WTC11 (cell line): ENCODE measurements around the gene PCBP3. TPM values are rescaled to one million over a fixed set of nuclear protein-coding genes. Genes with fewer than 3 reads are reported as not detected.
"Not testable (repeated sequence)": the region's sequence is repeated elsewhere in the genome, so short reads cannot be mapped to it uniquely, and the experiment has no call there.

Experiments
- ATAC-seq: fragments of 200-7000 bp; cut with Tn5 transposase; 2 replicates; pipeline ENCODE4 v1.10.0; 2021; ENCODE audit warnings: mild to moderate bottlenecking, moderate library complexity
- CTCF ChIA-PET: fragments of 300-600 bp; sonication (Branson Sonifier 250); formaldehyde crosslinking; loops from one replicate; lab custom pipeline; 2021; ENCODE audit warnings: antibody characterized with exemption; lab: Charles Lee
- POLR2A ChIA-PET: fragments of 350-600 bp; sonication (Branson Sonifier 250); formaldehyde crosslinking; loops from one replicate; lab custom pipeline; 2021; ENCODE audit warnings: antibody characterized with exemption; lab: Charles Lee
- DNase-seq: peaks from one replicate; pipeline ENCODE4 v3.0.0; 2021; ENCODE audit warnings: low spot score
- H3K27ac Mint-ChIP-seq: 2 replicates; pipeline ENCODE4 v1.8.0; 2021; ENCODE audit warnings: mixed read lengths
- H3K27me3 Mint-ChIP-seq: 2 replicates; pipeline ENCODE4 v1.8.0; 2021; ENCODE audit warnings: low read depth, mild to moderate bottlenecking, moderate library complexity, mixed read lengths
- H3K36me3 Mint-ChIP-seq: 2 replicates; pipeline ENCODE4 v1.8.0; 2021; ENCODE audit warnings: mixed read lengths
- H3K4me1 Mint-ChIP-seq: 2 replicates; pipeline ENCODE4 v1.8.0; 2022; ENCODE audit warnings: mixed read lengths
- H3K4me3 Mint-ChIP-seq: 2 replicates; pipeline ENCODE4 v1.8.0; 2021; ENCODE audit warnings: mild to moderate bottlenecking, moderate library complexity, mixed read lengths
- H3K9me3 Mint-ChIP-seq: 2 replicates; pipeline ENCODE4 v1.8.0; 2021; ENCODE audit warnings: mixed read lengths
- AR ChIP-seq: fragments of 250-450 bp; sonication (Bioruptor Pico); IDR thresholded peaks from 2 replicates; pipeline ENCODE4 v1.9.0; 2021; ENCODE audit warnings: mild to moderate bottlenecking
- ATF2 ChIP-seq: sonication (generic); formaldehyde crosslinking; IDR thresholded peaks from 2 replicates; pipeline ENCODE4 v1.8.1; 2022; ENCODE audit warnings: low read depth, missing genetic modification reagents, borderline replicate concordance
- CREM ChIP-seq: sonication (generic); formaldehyde crosslinking; IDR thresholded peaks from 2 replicates; pipeline ENCODE4 v1.8.1; 2022; ENCODE audit warnings: mild to moderate bottlenecking, missing genetic modification reagents, moderate library complexity
- ELF4 ChIP-seq: sonication (generic); formaldehyde crosslinking; IDR thresholded peaks from 2 replicates; pipeline ENCODE4 v1.8.1; 2022; ENCODE audit warnings: low read depth, mild to moderate bottlenecking, moderate library complexity, missing genetic modification reagents
- ETV6 ChIP-seq: sonication (generic); formaldehyde crosslinking; IDR thresholded peaks from 2 replicates; pipeline ENCODE4 v1.8.1; 2022; ENCODE audit warnings: mild to moderate bottlenecking, missing genetic modification reagents
- FOXP1 ChIP-seq: sonication (generic); formaldehyde crosslinking; IDR thresholded peaks from 2 replicates; pipeline ENCODE4 v1.8.0; 2022; ENCODE audit warnings: missing genetic modification reagents, mild to moderate bottlenecking, moderate library complexity, borderline replicate concordance
- FOXP4 ChIP-seq: sonication (generic); formaldehyde crosslinking; IDR thresholded peaks from 2 replicates; pipeline ENCODE4 v1.8.0; 2022; ENCODE audit warnings: mild to moderate bottlenecking, missing genetic modification reagents
- GABPB1 ChIP-seq: sonication (generic); formaldehyde crosslinking; IDR thresholded peaks from 2 replicates; pipeline ENCODE4 v1.8.1; 2023; ENCODE audit warnings: mild to moderate bottlenecking, missing genetic modification reagents
- GTF2I ChIP-seq: fragments of 250-450 bp; sonication (Bioruptor Pico); conservative IDR thresholded peaks from 2 replicates; pipeline ENCODE4 v1.4.0; 2021; ENCODE audit warnings: mild to moderate bottlenecking
- HMGA2 ChIP-seq: fragments of 250-450 bp; sonication (Bioruptor Pico); IDR thresholded peaks from 2 replicates; pipeline ENCODE4 v1.4.0; 2021; ENCODE audit warnings: mild to moderate bottlenecking, moderate library complexity
- KAT7 ChIP-seq: sonication (generic); formaldehyde crosslinking; IDR thresholded peaks from 2 replicates; pipeline ENCODE4 v1.8.1; 2023; ENCODE audit warnings: missing genetic modification reagents, mild to moderate bottlenecking, borderline replicate concordance
- MLX ChIP-seq: sonication (generic); formaldehyde crosslinking; IDR thresholded peaks from 2 replicates; pipeline ENCODE4 v1.8.1; 2023; ENCODE audit warnings: mild to moderate bottlenecking, missing genetic modification reagents, moderate library complexity
- NFE2L1 ChIP-seq: sonication (generic); formaldehyde crosslinking; IDR thresholded peaks from 2 replicates; pipeline ENCODE4 v1.8.1; 2023; ENCODE audit warnings: missing genetic modification reagents
- OVOL2 ChIP-seq: fragments of 250-450 bp; sonication (Bioruptor Pico); IDR thresholded peaks from 2 replicates; pipeline ENCODE4 v1.9.0; 2021; ENCODE audit warnings: mild to moderate bottlenecking, borderline replicate concordance
- SMAD3 ChIP-seq: sonication (generic); formaldehyde crosslinking; IDR thresholded peaks from 2 replicates; pipeline ENCODE4 v1.8.0; 2022; ENCODE audit warnings: missing genetic modification reagents, mild to moderate bottlenecking, borderline replicate concordance
- TEAD1 ChIP-seq: sonication (generic); formaldehyde crosslinking; IDR thresholded peaks from 2 replicates; pipeline ENCODE4 v1.8.0; 2022; ENCODE audit warnings: mild to moderate bottlenecking, missing genetic modification reagents
- TEAD4 ChIP-seq: sonication (generic); formaldehyde crosslinking; IDR thresholded peaks from 2 replicates; pipeline ENCODE4 v1.8.0; 2022; ENCODE audit warnings: mild to moderate bottlenecking, missing genetic modification reagents
- ZNF532 ChIP-seq: fragments of 250-450 bp; sonication (Bioruptor Pico); IDR thresholded peaks from 2 replicates; pipeline ENCODE4 v1.9.0; 2021; ENCODE audit warnings: mild to moderate bottlenecking, borderline replicate concordance
- total RNA-seq: library from RNA; stranded (reverse); gene quantifications from 3 replicates; pipeline ENCODE4 v1.2.3, GENCODE V29; 2021
- TF ChIP-seq, protein P1 (sequence below): sonication (generic); formaldehyde crosslinking; IDR thresholded peaks from 2 replicates; pipeline ENCODE4 v1.8.1; 2022; ENCODE audit warnings: mild to moderate bottlenecking, moderate library complexity, missing genetic modification reagents

PCBP3 gene
- total RNA-seq, 1 experiment from 2014 or later, result 8.5 TPM

GRCh38 chr21:45850181-45850580 lies 206.7 kb downstream of the PCBP3 start:
- no peak for DNase-seq
- no peak for ATAC-seq
- CTCF ChIA-PET, result no interaction called here

GRCh38 chr21:45852386-45852785 lies 208.9 kb downstream of the PCBP3 start:
- ATAC-seq, DNase-seq, H3K27me3 Mint-ChIP-seq, H3K36me3 Mint-ChIP-seq, POLR2A ChIA-PET, H3K27ac Mint-ChIP-seq, H3K4me3 Mint-ChIP-seq, H3K9me3 Mint-ChIP-seq, CTCF ChIA-PET: not testable (repeated sequence)
- H3K4me1 Mint-ChIP-seq, result peaks cover 33% of the 10 kb centered on the region

More at GRCh38 chr21:45850181-45850580, 206.7 kb downstream of the PCBP3 start:
- Mint-ChIP-seq H3K27me3 (no peaks in the 10 kb centered on the region), H3K9me3 (no peaks in the 10 kb centered on the region), H3K4me3 (no peak overlapping the region), H3K27ac (no peak overlapping the region), H3K4me1 (peaks cover 16% of the 10 kb centered on the region), H3K36me3 (no peaks in the 10 kb centered on the region)
- POLR2A ChIA-PET, result no interaction called here
- TF ChIP-seq FOXP4 (CRISPR knock-in tag), result no peak
- TF ChIP-seq ATF2, result no peak
- TF ChIP-seq KAT7 (CRISPR knock-in tag), result no peak
- TF ChIP-seq ELF4 (CRISPR knock-in tag), result no peak
- TF ChIP-seq TEAD1, result no peak
- no peak for TF ChIP-seq SMAD3
- no peak for TF ChIP-seq FOXP1 (CRISPR knock-in tag)
- TF ChIP-seq GTF2I (CRISPR knock-in tag), result no peak
- no peak for TF ChIP-seq GABPB1 (CRISPR knock-in tag)
- no peak for TF ChIP-seq OVOL2 (CRISPR knock-in tag)

- POLR2A ChIA-PET, result no interaction called here
- H3K4me3 Mint-ChIP-seq, result no peak overlapping the region
- no peak for TF ChIP-seq CREM
- TF ChIP-seq AR, result no peak
- TF ChIP-seq ZNF532 (CRISPR knock-in tag), result no peak
- TF ChIP-seq HMGA2 (CRISPR knock-in tag), result no peak
- TF ChIP-seq ETV6 (CRISPR knock-in tag), result no peak
- no peak for TF ChIP-seq NFE2L1 (CRISPR knock-in tag)
- TF ChIP-seq MLX (CRISPR knock-in tag), result no peak
- no peak for TF ChIP-seq TEAD4 (CRISPR knock-in tag)
- TF ChIP-seq, protein P1, sequence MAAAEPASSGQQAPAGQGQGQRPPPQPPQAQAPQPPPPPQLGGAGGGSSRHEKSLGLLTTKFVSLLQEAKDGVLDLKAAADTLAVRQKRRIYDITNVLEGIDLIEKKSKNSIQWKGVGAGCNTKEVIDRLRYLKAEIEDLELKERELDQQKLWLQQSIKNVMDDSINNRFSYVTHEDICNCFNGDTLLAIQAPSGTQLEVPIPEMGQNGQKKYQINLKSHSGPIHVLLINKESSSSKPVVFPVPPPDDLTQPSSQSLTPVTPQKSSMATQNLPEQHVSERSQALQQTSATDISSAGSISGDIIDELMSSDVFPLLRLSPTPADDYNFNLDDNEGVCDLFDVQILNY, result no peak
These were observed 209.4 kb downstream of the PCBP3 start for GRCh38 chr21:45852886-45853400.

More at GRCh38 chr21:45852886-45853400, 209.4 kb downstream of the PCBP3 start:
- Mint-ChIP-seq H3K36me3 (no peaks in the 10 kb centered on the region), H3K9me3 (no peaks in the 10 kb centered on the region), H3K4me1 (peaks cover 36% of the 10 kb centered on the region), H3K27ac (no peak overlapping the region), H3K27me3 (peaks cover 1% of the 10 kb centered on the region; the same call in 1 of the 2 replicates)
- ATAC-seq (no peak), DNase-seq (no peak)
- CTCF ChIA-PET, result no interaction called here
